Stimulated activated CD8-positive, alpha-beta memory T cell treated with anti-CD3 and anti-CD28 coated beads, Interleukin-12 subunit alpha, Interleukin-12 subunit beta, amount 100 ng/mL, for 4 hours (primary cell): ENCODE data around the gene MCU.
"Not testable (repeated sequence)": the region's sequence is repeated elsewhere in the genome, so short reads cannot be mapped to it uniquely, and the experiment has no call there.

Source experiments
- DNase-seq: peaks from one replicate; pipeline ENCODE4 v3.0.0-alpha.2; 2020; ENCODE audit warnings: low read depth

Gene MCU, protein sequence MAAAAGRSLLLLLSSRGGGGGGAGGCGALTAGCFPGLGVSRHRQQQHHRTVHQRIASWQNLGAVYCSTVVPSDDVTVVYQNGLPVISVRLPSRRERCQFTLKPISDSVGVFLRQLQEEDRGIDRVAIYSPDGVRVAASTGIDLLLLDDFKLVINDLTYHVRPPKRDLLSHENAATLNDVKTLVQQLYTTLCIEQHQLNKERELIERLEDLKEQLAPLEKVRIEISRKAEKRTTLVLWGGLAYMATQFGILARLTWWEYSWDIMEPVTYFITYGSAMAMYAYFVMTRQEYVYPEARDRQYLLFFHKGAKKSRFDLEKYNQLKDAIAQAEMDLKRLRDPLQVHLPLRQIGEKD

DNA sequence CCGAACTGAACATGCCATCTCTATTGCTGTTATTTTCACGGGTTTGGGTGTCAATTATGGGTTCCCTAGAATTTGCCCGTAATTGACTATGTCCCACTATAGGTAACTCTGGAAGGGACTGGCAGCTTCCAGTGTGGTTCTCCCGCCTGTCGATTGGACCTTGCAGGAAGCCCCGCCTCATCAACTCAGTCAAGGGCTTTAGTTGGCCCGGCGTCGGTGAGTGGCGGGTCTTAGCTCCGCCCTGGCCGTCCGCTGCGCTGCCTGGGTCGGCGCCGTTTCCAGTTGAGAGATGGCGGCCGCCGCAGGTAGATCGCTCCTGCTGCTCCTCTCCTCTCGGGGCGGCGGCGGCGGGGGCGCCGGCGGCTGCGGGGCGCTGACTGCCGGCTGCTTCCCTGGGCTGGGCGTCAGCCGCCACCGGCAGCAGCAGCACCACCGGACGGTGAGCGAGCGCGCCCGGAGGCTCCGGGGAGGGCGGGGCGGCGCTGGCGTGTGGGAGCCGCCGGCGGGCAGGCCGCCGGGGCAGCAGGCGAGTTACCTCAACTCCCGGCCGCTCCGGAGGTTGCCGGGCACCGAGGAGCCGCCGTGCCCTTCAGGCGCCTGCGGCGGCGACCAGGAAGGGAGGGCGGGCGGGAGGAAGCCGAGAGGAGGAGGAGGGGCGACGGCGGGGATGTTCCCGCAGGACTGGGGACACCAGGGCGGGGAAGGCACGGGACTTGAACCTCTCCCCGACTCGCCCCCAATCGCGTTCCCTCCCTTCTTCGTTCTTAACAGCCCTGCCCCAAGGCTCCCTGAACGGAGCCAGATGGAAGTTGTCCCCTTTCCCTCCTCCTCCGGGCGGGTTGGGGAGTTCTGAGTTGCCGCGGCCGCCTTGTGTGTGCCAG, at the start of gene MCU:
Gene MCU (plus strand): TSS at position 281 of the 881 bp plus-strand sequence. CDS start 9 bp downstream, at position 290.
- peak; percentile 86 for DNase-seq

DNA sequence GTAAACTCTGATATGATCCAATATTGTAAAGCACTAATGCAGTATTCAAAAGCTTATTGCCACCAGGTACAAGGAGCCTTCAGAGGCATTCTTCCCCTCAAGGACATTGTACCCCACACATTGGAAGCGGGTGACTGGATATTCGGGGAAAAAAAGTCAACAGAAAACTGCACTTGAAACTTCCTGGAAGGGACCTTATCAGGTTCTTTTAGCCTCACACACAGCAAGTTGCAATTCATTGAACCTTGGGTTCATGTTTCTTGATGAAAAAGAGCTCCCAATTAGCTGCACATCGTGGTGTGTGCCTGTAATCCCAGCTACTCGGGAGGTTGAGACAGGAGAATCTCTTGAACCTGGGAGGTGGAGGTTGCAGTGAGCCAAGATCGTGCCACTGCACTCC, 49.6 kb upstream of the MCU start:
- DNase-seq = no peak

DNA sequence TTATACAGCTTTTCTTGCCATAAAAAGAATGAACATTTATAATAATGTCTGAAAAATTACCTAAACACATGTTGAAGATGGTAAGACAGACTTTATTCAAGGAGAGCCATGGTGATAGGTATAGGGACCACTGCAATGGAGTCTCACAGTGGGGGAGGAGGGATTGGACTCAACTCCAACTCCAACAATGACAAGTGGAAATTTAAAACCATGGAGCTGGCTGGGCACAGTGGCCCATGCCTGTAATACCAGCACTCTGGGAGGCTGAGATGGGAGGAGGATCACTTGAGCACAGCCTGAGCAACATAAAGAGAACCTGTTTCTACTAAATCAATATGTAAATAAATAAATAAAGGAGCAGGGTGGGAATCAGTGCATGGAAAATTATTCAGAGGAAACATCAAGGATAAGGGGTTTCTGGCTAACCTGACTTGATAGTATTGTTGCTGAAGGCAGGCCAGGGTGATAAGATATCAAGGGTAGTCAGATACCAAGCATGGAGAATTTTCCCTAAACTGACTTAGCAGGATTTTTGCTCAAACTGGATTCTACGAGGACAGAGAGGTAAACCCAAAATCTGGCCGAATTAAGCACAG, 46.6 kb upstream of the MCU start:
- no peak for DNase-seq

DNA sequence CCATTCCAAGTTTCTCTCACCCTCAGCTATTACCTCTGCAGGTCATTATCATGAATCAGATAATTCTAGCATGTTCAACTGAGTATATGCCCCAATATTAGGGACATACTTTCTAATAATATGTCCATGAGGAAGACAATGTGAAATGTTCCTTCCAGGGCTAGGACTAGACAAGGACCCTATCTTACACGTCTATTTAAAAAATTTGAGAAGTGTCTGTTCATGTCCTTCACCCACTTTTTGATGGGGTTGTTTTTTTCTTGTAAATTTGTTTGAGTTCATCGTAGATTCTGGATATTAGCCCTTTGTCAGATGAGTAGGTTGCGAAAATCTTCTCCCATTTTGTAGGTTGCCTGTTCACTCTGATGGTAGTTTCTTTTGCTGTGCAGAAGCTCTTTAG, 45.0 kb upstream of the MCU start:
- DNase-seq = not testable (repeated sequence)

DNA sequence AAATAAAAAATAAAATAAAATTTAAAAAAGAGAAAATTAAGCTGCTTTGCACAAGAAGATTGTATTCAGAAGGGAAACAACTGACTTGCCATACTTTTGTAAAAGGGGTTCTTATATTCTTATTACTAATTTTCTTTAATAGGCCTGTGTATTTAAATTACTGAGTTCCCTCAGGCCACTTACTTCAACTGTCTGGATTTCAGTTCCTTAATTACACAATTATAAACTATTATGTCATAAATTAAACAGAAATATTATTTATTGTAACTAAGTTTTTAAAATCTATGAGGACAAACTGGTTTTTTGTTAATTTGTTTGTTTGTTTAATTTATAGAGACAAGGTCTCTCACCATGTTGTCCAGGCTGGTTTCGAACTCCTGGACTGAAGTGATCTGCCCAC, 43.6 kb upstream of the MCU start:
- no peak for DNase-seq

DNA sequence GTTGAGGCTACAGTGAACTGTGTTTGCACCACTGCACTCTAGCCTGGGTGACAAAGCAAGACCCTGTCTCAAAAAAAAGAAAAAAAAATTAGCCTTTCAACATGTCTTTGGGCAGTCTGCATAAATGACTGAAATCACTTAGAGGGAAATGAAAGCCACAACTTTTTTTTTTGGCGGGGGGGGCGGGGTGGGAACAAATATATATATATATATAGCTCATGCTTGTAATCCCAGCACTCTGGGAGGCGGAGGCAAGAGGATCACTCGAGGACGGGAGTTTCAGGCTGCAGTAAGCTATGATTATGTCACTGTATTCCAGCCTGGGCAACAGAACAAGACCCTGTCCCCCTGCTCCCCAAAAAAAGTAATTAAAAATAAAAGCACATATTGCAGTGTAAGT, 42.7 kb upstream of the MCU start:
- DNase-seq = no peak

DNA sequence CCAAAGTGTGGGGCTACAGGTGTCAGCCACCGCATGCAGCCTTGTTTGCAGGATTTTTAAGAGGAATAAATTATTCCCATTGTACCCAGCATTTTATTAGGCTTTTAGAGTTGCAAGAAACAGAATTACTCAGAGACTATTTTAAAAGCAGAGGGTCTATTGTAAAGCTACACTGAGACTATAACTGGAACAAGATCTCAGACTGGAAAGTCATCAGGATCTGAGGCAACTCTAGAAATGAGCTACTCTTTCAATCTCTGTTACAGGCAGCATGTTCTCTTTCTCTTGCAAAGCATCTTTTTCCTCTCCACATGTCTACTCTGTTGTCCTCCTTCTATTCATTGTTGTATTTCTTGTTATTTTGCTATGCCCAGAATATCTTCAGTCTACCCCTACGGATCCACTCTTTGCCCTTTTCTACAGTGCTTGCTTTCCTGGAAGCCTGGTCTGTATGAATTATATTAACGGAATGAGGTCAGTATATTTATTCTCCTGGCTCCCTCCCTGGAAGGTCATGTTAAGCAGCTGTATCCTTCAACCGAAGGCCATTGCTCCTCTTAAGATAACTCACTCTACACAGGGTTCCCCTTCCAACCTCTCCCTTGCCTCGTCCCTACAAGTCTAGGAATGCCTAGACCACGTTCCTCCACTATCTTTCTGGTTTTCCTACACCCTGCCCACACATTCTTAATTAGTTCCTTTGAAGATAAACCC, 38.4 kb upstream of the MCU start:
- DNase-seq = no peak

DNA sequence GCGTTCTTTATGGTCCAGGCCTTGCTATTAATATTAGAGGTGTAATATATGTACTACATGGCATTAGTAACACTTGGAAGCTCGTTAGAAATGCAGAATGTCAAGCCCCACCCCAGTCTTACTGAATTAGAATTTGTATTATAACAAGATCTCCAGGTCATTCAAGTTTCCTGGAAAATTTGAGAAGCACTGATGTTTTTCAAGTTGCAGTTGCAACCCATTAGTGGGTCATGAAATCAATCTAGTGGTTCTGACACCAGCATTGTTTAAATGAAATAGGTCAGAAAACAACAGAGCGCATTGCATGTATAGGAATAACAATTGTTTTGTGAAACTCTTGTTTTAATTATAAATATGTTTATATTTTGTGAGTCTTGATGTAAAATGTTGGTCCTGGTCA, 37.2 kb upstream of the MCU start:
- no peak for DNase-seq

DNA sequence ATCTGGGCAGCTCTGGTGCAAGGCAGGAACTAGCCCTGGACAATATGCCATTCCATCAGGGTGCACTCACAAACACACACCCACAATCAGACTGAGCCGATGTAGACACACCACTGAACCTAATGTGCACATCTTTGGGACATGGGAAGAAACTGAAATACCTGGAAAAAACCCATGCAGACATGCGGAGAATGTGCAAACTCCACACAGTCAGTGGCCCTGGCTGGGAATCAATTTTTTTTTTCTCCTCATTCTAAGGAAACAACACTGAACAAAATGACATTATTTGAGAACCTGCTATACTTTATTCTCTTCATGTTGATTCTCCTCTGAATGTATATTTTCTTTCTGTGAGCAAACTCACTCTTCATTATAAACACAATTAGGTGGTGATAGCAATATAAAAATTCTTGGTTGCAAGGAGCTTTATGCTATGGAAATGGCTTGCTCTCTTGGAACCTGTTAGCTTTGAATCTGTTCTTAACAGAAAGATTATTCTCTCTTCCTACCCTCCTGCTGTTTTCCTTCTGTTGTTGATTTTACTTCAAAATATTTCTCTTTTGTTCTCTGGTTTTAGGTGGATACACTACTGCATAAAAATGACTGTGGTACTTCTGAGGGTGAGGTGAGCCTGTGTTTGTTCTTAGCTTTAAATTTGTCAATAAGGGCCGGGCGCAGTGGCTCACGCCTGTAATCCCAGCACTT, 33.1 kb upstream of the MCU start:
- no peak for DNase-seq

DNA sequence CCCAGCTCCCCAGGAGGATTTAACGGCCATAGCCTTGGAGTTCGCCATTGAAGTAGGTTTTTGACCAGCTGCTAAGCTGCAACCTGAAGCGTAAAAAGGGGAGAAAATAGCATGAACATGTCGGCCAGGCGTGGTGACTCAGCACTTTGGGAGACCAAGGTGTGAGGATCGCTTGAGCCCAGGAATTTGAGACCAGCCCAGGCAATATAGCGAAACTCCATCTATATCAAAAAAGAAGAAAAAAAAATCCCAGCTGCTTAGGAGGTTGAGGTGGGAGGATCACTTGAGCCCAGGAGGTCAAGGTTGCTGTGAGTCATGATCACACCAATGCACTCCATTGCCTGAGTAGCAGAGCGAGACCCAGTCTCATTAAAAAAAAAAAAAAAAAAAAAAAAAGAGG, 32.2 kb upstream of the MCU start:
- DNase-seq = no peak

DNA sequence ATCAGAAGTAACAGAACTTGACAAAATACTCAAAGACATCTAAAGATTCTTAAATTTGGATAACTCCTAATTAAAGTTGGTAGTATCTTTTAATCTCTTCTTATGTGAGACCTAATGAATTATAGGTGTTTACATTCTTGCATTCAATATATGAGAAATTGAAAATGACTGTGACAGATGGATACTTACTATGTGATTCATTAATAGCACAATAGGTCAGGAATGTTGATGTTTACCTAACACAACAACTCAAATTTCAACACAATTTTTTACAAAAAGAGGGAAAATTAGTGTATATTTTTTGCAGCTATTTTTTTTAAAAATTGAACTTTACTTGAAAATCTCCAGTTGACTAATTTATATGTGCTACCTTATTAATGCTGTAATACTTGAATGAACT, 31.7 kb upstream of the MCU start:
- DNase-seq = no peak

DNA sequence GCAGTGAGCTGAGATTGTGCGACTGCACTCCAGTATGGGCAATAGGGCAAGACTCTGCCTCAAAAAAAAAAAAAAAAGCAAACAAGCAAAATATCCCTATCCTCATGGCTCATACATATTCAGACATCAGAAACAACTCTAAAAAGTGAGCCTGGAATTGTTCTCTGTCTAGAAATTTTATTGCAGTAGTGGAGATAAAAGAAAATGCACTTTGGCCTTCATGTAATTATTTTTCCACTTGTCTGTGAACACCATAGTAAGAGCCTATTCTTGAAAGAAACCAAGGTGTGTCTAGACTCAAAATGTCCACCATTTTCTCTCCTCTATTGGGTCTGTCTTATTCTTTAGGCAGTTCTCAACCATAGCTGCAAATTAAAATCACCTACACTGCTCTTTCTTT, 30.5 kb upstream of the MCU start:
- no peak for DNase-seq

DNA sequence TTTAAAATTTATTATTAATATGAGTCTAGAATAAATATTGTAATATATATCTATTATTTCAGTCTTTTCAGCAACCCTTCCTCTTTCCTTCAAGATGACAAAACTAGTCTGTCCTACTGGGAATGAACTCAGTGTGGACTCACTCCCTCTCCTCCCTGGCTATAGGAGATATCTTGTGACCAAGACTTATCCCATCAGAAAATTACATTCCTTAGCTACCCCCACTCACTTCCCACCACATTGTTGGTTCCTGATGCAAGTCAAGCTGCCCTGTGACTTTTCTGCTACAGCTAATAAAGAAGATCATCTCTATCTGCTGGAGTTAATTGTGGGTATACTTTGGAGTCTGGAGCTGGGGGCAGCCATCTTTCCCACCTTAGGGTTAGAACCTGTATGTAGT, 28.0 kb upstream of the MCU start:
- no peak for DNase-seq

DNA sequence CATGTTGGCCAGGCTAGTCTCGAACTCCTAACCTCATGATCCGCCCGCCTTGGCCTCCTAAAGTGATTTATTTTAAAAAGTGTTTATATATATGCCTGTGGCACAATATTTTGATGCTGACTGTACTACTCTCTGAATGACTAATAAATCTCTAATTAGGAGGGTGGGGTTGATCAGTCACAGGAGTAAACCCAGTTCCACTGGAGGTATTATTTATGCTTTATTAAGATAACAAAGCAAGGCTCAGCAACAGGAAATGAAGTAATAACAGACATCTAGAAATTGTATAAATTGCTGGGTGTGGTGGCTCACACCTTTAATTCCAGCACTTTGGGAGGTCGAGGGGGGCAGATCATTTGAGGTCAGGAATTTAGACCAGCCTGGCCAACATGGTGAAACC, 26.0 kb upstream of the MCU start:
- no peak for DNase-seq

DNA sequence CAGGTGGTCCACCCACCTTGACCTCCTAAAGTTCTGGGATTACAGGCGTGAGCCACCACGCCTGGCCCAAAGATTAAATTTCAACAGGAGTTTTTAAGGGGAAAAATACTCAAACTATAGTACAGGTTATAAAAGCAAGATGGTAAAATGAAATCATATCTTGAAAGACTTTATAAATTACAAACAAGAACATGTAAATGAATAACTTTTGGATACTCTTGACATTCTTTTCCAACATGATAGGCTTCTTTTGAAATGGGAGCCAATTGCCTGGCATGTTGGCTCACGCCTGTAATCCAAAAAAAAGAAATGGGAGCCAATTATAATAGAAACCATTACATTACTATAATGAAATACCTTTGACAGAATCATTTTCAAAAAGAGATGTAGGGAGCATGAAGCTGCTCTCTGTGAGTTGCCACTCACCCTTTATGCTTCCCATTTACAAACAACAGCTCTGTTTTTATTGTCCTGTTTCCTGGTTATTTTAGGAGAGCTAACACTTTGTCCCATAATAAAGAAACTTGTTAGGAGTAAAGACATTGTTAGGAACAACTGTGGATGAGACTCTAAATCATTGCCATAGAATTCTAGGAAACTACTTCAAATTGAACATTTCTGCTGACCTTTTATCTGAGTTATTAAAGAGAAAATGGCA, 24.6 kb upstream of the MCU start:
- DNase-seq = no peak

DNA sequence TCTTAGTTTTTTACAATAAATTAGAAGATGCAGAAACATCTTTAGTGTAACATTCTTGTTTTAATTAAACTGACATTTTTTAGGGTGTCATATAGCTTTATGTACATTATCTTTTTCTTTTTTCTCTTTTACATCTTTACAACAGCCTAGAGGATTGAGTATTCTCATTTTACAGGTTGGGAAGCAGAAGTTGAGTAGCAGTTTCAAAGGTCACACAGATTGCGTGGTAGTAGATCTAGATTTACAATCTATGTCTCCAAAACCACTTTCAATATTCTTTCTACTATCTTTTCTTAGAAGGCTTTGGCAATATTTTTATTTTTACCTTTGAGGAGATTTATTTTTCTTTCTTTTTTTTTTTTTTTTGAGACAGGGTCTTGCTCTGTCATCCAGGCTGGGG, 18.7 kb upstream of the MCU start:
- DNase-seq = no peak

DNA sequence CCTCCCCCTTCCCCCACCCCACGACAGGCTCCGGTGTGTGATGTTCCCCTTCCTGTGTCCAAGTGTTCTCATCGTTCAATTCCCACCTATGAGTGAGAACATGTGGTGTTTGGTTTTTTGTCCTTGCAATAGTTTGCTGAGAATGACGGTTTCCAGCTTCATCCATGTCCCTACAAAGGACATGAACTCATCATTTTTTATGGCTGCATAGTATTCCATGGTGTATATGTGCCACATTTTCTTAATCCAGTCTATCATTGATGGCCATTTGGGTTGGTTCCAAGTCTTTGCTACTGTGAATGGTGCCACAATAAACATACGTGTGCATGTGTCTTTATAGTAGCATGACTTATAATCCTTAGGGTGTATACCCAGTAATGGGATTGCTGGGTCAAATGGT, 17.8 kb upstream of the MCU start:
- DNase-seq = not testable (repeated sequence)

DNA sequence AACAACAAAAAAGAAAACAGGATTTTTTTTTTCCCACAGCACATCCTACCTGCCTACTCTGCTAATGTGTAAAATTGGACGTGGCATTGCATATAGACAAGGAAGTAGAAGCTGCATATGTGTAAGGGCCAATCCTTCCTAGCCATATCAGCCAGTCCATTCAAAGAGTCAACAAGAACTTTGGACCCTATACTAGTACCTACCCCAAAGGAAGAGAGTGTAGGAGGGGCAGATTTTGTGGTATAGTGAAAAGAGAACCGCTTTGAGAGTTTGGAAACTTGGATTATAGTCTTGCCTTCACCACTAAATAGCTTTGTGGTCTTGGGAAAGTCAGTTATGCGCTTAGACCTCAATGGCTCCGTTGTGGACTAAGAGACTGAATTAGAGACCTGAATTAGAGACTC, 12.1 kb upstream of the MCU start:
- no peak for DNase-seq

DNA sequence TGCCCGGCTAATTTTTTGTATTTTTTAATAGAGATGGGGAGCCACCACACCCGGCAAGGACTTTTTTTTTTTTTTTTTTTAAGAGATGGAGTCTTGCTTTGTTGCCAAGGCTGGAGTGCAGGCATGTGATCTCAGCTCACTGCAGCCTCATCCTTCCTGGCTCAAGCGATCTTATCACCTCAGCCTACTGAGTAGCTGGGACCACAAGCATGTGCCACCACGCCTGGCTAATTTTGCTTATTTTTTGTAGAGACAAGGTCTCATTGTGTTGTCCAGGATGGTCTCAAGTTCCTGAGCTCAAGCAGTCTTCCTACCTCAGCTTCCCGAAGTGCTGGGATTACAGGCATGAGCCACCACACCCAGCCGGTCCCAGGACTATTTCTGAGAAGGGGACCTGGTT, 9.3 kb upstream of the MCU start:
- DNase-seq = no peak

DNA sequence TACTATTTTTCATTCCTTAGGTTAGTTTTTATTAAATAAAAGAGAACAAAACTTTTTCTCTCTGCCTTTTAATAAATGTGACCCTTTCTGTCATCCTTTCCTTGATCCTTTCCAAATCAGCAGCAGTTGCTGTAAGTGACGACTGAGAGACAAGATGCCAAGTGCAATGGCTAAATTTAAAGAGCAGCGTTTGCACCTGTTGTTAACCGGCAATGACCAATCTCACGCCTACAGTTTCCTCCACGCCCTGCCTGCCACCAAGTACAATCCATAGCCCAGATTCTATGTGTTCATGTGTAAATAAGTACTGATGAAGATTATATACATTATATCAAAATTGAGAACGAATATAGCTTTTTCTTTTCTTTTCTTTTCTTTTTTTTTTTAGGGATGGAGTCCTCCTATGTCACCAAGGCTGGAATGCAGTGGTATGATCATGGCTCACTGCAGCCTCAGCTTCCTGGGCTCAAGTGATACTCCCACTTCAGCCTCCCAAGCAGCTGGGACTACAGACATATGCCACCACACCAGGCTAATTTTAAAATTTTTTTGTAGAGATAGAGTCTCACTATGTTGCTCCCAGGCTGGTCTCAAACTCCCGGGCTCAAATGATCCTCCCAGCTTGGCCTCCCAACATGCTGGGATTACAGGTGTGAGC, 6.5 kb upstream of the MCU start:
- DNase-seq = no peak

DNA sequence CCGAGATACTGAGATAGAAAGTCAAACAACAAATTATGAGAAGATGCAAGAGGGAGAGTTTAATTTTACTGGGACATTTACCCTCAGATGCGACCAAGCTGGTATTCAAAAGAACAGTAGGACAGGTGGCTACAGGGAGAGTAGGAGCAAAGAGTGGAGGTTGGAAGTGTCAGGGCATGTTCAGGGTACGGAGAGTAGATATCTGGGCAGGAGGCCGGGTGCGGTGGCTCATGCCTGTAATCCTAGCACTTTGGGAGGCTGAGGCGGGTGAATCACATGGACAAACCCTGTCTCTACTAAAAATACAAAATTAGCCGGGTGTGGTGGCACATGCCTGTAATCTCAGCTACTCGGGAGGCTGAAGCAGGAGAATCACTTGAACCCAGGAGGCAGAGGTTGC, 5.5 kb upstream of the MCU start:
- DNase-seq = not testable (repeated sequence)
